MM.1S (cell line): ENCODE results near the gene RNF130.
"Not testable (repeated sequence)": the region's sequence is repeated elsewhere in the genome, so short reads cannot be mapped to it uniquely, and the experiment has no call there.

ENCODE experiments used
- DNase-seq: peaks from one replicate; pipeline ENCODE4 v3.0.0-alpha.2; 2015
- H2AFZ ChIP-seq: fragments of 300-600 bp; sonication (generic); 2 replicates; pipeline ENCODE4 v1.6.0; 2016; ENCODE audit warnings: antibody characterized with exemption, low read length
- H3F3A ChIP-seq: fragments of 300-600 bp; sonication (generic); 2 replicates; pipeline ENCODE4 v1.6.1; 2016; ENCODE audit warnings: mild to moderate bottlenecking, antibody characterized with exemption, low read length, moderate library complexity, mixed read lengths; ENCODE audit not compliant: insufficient read depth
- H3K27ac ChIP-seq: fragments of 300-600 bp; sonication (generic); 2 replicates; pipeline ENCODE4 v1.5.1; 2016; ENCODE audit warnings: mild to moderate bottlenecking, low read length
- H3K27me3 ChIP-seq: fragments of 300-600 bp; sonication (generic); replicated peaks from 2 replicates; pipeline ENCODE4 v1.6.0; 2016; ENCODE audit warnings: low read length; ENCODE audit not compliant: insufficient read depth
- H3K36me3 ChIP-seq: fragments of 300-600 bp; sonication (generic); replicated peaks from 2 replicates; pipeline ENCODE4 v1.6.1; 2016; ENCODE audit warnings: mild to moderate bottlenecking, low read length, mixed read lengths; ENCODE audit not compliant: insufficient read depth
- H3K4me1 ChIP-seq: fragments of 300-600 bp; sonication (generic); 2 replicates; pipeline ENCODE4 v1.6.1; 2016; ENCODE audit warnings: low read length, mixed read lengths
- H3K4me2 ChIP-seq: fragments of 300-600 bp; sonication (generic); 2 replicates; pipeline ENCODE4 v1.6.0; 2016; ENCODE audit warnings: low read depth, low read length
- H3K4me3 ChIP-seq: fragments of 300-600 bp; sonication (generic); 2 replicates; pipeline ENCODE4 v1.5.1; 2016; ENCODE audit warnings: low read length, mixed read lengths
- H3K79me2 ChIP-seq: fragments of 300-600 bp; sonication (generic); 2 replicates; pipeline ENCODE4 v1.6.1; 2016; ENCODE audit warnings: mixed run types, low read length, mixed read lengths
- H3K9ac ChIP-seq: fragments of 300-600 bp; sonication (generic); 2 replicates; pipeline ENCODE4 v1.6.1; 2016; ENCODE audit warnings: low read length, mixed read lengths
- H3K9me2 ChIP-seq: fragments of 300-600 bp; sonication (generic); replicated peaks from 2 replicates; pipeline ENCODE4 v1.6.1; 2016; ENCODE audit warnings: mild to moderate bottlenecking, low read length, mixed read lengths; ENCODE audit not compliant: insufficient read depth
- H3K9me3 ChIP-seq: fragments of 300-600 bp; sonication (generic); replicated peaks from 2 replicates; pipeline ENCODE4 v1.6.1; 2016; ENCODE audit warnings: mild to moderate bottlenecking, low read length, mixed read lengths; ENCODE audit not compliant: insufficient read depth
- H4K20me1 ChIP-seq: fragments of 300-600 bp; sonication (generic); 2 replicates; pipeline ENCODE4 v1.6.1; 2016; ENCODE audit warnings: mild to moderate bottlenecking, low read length, moderate library complexity, mixed read lengths; ENCODE audit not compliant: insufficient read depth
- EZH2 ChIP-seq: fragments of 300-600 bp; sonication (generic); optimal IDR thresholded peaks from 2 replicates; pipeline ENCODE3; 2017; ENCODE audit warnings: low read depth, mild to moderate bottlenecking, antibody characterized with exemption, low read length, mixed read lengths
- EZH2phosphoT487 ChIP-seq: fragments of 300-600 bp; sonication (generic); IDR thresholded peaks from 2 replicates; pipeline ENCODE4 v1.6.1; 2018; ENCODE audit warnings: antibody characterized with exemption, low read length
- TF ChIP-seq, protein P1 (sequence below): fragments of 300-600 bp; sonication (generic); IDR thresholded peaks from 2 replicates; pipeline ENCODE4 v1.5.1; 2016; ENCODE audit warnings: antibody characterized with exemption, low read length, mixed read lengths

The RNF130 gene

GRCh38 chr5:179960204-179960831 is 111.2 kb downstream of the RNF130 start:
- H3K4me2 ChIP-seq: no peak overlapping the region
- no peaks in the 10 kb centered on the region for H4K20me1 ChIP-seq
- H3K4me1 ChIP-seq: no peaks in the 10 kb centered on the region
- 0 out of 2 replicates have a peak overlapping the region, but pooled peaks have one; percentile 11 for H2AFZ ChIP-seq
- no peaks in the 10 kb centered on the region for H3K79me2 ChIP-seq
- H3K9ac ChIP-seq: no peak overlapping the region
- no peaks in the 10 kb centered on the region for H3K36me3 ChIP-seq
- H3K27ac ChIP-seq: no peak overlapping the region
- TF ChIP-seq, protein P1, sequence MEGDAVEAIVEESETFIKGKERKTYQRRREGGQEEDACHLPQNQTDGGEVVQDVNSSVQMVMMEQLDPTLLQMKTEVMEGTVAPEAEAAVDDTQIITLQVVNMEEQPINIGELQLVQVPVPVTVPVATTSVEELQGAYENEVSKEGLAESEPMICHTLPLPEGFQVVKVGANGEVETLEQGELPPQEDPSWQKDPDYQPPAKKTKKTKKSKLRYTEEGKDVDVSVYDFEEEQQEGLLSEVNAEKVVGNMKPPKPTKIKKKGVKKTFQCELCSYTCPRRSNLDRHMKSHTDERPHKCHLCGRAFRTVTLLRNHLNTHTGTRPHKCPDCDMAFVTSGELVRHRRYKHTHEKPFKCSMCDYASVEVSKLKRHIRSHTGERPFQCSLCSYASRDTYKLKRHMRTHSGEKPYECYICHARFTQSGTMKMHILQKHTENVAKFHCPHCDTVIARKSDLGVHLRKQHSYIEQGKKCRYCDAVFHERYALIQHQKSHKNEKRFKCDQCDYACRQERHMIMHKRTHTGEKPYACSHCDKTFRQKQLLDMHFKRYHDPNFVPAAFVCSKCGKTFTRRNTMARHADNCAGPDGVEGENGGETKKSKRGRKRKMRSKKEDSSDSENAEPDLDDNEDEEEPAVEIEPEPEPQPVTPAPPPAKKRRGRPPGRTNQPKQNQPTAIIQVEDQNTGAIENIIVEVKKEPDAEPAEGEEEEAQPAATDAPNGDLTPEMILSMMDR: no peak
- no peak for TF ChIP-seq EZH2phosphoT487
- TF ChIP-seq EZH2: no peak
- no peaks in the 10 kb centered on the region for H3K9me3 ChIP-seq
- no peaks in the 10 kb centered on the region for H3F3A ChIP-seq
- DNase-seq: no peak
- no peaks in the 10 kb centered on the region for H3K27me3 ChIP-seq
- no peak overlapping the region for H3K4me3 ChIP-seq
- H3K9me2 ChIP-seq: no peaks in the 10 kb centered on the region

- no peak overlapping the region for H2AFZ ChIP-seq
- no peak for TF ChIP-seq EZH2
- TF ChIP-seq, protein P1: no peak
- no peak for TF ChIP-seq EZH2phosphoT487
- no peak overlapping the region for H3K4me3 ChIP-seq
- H3F3A ChIP-seq: no peaks in the 10 kb centered on the region
- H3K9ac ChIP-seq: no peak overlapping the region
- H3K36me3 ChIP-seq: no peaks in the 10 kb centered on the region
- no peak for DNase-seq
- no peaks in the 10 kb centered on the region for H3K9me3 ChIP-seq
- no peaks in the 10 kb centered on the region for H3K9me2 ChIP-seq
- no peaks in the 10 kb centered on the region for H3K79me2 ChIP-seq
- no peak overlapping the region for H3K27ac ChIP-seq
- no peaks in the 10 kb centered on the region for H4K20me1 ChIP-seq
- H3K4me1 ChIP-seq: no peaks in the 10 kb centered on the region
- no peaks in the 10 kb centered on the region for H3K27me3 ChIP-seq
- H3K4me2 ChIP-seq: no peak overlapping the region
Observed at GRCh38 chr5:179959641-179960040, 111.9 kb downstream of the RNF130 start.

- not testable (repeated sequence) for H2AFZ ChIP-seq, H3K9ac ChIP-seq, H3K27me3 ChIP-seq, H3K4me1 ChIP-seq, H3K9me3 ChIP-seq, H3K9me2 ChIP-seq, H3K4me3 ChIP-seq, H3K79me2 ChIP-seq, H3K27ac ChIP-seq, H4K20me1 ChIP-seq, H3F3A ChIP-seq, DNase-seq, H3K4me2 ChIP-seq, H3K36me3 ChIP-seq
Observed at GRCh38 chr5:179959118-179959517, 112.4 kb downstream of the RNF130 start.

- no peaks in the 10 kb centered on the region for H3F3A ChIP-seq
- no peaks in the 10 kb centered on the region for H3K27me3 ChIP-seq
- TF ChIP-seq EZH2phosphoT487: no peak
- H3K4me2 ChIP-seq: no peak overlapping the region
- H3K79me2 ChIP-seq: no peaks in the 10 kb centered on the region
- H3K9ac ChIP-seq: no peak overlapping the region
- no peak overlapping the region for H3K4me3 ChIP-seq
- H2AFZ ChIP-seq: no peak overlapping the region
- no peak overlapping the region for H3K27ac ChIP-seq
- no peaks in the 10 kb centered on the region for H3K36me3 ChIP-seq
- H3K4me1 ChIP-seq: no peaks in the 10 kb centered on the region
- no peak for DNase-seq
- no peaks in the 10 kb centered on the region for H3K9me3 ChIP-seq
- no peaks in the 10 kb centered on the region for H4K20me1 ChIP-seq
- no peaks in the 10 kb centered on the region for H3K9me2 ChIP-seq
Observed at GRCh38 chr5:179955630-179956029, 115.9 kb downstream of the RNF130 start.
